ENCODE measurements around the gene NFATC1.

Gene NFATC1

DNA sequence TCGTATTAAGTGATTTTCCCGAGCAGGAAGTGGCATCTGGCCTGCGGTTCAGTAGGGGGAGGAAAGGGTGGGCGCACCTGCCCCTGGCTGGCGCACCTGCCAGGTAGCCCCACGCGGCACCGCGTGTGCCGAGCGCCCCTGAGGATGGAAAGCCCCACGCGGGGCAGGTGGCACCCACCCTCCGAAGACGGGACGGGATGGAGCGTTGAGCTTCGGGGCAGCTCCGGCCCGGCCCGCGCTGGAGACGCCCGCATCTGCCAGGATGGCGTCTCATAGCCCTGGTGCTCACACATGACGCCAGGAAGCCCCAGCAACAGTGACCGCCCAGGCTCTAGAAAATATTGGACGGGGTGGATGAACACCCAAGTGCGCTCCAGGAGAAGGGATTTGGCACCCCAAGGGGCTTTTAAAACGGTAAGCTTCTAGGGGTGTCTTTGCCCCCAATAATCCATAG is 2.5 kb upstream of the NFATC1 start:
- no peak for DNase-seq

DNA sequence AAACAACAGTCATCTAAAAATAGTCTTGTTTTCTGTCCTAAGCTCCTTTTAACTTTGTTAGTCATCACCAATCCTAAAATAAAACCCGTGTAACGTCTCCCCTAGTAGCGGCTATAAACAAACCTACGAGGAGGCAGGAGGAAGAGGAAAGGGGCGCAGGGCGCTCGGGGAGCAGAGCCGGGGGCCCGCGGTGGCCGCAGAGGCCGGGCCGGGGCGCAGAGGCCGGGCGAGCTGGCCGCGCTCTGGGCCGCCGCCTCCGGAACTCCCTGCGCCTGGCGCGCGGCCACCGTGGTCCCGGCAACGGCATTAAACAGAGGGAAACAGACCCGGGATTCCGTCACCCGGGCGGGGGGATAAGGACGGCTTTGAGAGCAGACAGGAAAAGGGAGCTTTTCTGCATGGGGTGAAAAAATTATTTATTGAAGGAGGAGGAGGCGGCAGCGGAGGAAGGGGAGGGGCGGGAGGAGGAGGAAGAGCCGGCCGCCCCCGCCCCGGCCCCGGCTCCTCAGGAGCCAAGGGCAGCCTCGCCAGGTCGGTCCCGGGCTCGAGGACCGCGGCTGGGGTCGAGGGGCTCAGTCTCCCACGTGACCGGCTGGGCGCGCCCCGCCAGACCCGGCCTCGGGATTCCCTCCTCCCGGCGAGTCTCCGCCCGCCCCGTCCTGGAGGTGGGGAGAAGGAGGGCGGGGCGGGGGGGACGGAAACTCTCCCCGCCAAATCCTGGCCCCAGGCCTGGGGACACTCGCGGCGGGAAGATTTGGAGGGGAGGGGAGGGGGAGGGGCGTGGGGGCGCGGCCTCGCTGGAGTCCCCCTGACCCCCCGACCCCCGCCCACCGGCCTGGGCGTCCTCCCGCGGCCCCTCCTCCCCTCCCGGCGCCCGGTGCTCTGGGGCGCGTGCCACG is 1.8 kb upstream of the NFATC1 start:
- DNase-seq: peak; percentile 38

DNA sequence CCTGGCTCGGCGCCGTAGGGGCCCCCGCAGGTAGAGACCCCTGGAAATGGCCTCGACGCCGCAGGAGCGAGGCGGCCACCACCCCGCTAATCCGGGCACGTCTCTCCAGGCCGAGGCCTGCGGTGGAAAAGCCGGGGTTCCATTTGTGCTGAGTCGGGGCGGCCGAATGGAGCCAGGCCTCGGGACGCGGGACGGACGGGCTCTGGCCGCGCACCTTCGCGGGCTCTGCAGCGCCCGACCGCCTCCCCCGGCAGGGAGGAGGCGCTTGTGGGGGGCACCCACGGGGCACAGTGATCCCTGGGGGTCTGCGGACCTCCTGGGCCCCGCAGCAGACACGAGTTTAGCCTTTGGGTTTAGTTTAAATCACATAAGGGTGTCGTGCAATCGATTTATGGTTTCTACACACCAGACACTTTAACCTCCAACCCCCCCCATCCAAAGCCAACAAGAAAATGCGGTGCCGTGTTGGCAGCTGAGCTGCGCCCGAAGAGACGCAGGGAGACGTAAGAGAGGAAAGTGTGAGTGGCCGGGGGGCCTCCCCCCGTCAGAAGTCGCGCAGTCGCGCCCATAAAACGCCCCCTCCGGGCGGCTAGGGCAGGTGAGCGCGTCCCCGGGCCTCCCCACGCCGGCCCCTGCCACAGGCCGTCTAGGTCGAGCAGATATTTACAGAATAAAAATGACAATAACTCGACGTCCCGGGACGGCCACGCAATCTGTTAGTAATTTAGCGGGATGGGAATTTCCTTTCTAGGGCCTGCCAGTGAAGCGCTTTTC is 1.0 kb upstream of the NFATC1 start:
- no peak for DNase-seq

DNA sequence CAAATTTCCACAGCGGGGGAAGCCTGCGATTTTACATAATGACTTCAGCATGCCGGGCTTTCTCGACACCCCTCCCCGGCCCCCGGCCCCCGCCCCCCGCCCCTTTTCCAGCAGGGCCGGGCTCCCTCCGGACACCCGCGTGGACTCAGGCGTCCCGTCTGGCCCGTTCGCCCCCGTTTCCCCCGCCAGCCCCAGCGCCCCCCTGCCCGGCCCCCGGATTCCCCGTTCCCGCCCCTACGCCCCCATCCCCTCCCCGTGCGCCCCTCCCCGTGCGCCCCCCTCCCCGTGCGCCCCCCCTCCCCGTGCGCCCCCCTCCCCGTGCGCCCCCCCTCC is 456 bp upstream of the NFATC1 start:
- DNase-seq: no peak

DNA sequence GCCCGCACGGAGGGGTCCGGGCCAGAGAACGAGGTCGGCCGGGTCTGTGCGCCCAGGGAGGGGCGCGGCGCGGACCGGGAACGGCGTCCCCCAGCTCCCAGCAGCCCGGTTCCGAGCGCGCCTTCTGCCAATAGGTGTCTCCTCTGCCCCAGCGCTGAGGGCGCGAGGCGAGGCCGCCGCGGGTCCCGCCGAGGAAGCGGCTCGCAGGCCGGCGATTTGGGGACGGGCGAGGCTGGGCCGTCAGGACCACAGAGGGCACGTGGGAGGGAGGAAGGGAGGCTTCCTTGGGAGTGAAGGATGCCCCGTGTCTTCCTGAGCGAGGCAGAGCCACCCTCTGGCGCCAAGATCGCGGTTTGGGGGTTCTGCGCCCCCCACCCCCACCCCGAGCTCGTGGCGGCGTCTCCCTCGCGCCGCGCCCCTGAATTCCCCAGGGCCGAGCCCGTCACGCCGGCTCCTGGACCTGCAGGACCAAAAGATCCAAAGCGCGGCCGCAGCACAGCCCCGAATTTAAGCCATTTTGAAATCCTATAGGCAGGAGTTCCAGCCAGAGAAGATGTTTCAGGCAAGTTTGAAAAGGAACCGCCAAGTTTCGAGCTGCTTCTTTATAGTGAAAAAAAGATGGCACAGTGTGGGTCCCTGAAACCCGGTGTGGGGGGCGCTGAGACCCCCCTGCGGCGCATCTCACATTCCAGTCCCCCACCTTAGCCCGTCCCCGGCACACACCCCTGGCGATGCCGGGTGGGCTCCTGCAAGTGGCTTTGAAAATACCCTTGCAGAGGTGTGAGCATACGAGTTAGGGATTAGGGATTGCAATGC is 909 bp downstream of the NFATC1 start:
- no peak for DNase-seq

DNA sequence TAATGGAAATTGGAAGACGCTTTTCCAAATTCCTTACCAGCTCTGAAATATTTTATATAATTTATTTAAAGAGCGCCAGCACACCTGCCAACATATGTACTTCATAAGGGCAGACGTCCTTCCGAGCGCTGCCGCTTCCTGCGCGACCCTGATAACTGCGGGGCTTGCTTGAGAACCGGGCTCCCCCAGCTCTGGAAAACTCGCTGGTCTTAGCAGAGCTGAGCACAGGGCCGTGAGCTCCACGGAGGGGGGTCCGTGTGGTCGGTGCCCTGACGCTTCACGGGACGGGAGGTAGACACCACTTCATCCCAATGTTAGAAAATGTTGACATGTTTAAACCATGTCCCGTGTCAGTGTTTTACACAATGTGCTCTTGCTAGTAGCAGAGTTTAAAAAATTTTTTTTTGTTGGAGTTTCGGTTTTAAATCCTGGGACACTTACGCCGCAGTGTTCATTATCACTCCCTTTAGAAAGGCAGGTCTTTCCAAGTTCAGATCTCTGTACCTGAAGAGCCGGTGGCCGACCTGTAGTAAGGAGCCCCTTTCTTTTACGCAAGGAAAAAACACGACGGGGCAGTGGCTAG is 1.6 kb downstream of the NFATC1 start:
- DNase-seq: no peak

DNA sequence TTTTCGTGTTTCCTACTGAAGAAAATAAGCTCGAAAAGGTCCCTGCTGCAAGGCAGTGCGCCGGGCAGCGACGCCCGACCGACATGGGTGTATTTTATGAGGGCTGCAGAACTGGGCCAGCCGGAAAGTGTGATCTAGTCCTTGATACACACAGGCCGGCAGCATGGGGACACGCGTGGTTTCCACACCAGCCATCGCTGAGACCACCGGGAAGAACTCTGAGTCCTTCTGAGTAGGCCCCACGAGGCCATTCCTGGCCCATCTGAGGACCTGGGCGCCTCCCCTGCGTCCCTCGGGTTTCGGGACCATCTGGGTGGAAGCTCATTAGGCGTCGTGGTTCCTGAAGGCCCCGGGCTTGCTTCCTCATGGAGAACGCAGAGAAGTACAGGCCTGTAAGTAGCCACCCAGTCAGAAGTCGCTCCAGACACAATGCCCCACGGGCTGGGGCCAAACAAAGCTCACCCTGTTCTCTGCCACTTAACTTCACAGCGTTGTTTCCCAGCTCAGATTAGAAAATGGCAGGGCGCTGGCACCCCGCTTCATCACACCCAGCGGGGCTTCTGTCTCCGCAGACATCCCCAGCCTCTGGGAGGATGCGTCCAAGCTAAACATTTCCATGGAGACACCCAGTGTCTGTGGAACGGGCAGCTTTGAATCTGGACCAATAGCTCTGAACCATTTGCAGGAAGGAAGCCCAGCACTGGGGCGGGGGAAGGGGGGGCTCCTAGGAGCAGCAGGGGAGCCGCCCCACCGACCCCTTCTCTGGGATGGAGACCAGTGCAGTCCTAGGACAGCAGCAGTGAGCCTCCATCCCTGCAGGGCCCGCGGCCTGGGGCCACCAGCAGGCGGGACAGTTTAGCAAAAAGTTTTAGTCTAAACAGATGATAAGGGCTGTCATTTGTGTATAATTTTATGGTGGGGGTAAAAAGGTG is 2.4 kb downstream of the NFATC1 start:
- no peak for DNase-seq

DNA sequence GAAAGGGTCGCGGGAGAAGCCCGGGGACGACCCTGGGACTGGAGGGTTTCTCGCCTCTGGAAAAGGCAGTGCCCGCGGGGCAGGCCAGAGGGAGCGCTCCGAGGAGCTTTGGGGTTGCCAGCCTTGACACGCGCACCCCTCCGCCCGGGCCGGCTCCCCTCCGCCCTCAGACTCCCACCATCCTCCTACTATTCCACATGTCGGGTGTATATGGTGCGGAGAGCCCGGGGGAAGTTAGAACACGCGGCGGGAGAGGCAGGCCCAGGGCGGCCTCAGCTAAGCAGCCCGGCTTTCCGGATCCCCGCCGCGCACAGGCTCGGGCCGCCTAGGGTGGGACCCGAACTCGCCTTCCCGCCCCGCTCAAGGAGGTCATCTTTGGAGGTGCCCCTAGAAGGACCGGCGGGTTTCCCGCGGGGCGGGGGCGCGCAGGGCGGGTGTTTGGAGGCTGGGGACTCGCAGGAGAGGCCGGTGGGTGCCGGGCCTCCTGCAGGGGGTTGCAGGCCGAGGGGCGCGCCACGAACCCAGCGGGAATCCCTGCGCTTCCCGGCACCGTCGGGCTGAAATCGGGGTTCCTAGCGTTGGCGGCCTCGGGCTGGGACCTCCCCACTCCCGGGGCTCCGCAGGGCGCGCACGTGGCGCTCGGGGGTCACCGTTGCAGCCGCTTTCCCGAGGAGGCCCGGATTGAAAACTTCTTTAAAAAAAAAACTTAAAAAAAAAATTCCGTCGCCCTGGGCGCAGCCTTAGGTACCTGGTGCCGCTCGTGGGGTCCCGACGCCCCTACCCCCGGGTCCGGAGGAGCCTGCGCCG is 3.7 kb downstream of the NFATC1 start:
- DNase-seq: no peak

DNA sequence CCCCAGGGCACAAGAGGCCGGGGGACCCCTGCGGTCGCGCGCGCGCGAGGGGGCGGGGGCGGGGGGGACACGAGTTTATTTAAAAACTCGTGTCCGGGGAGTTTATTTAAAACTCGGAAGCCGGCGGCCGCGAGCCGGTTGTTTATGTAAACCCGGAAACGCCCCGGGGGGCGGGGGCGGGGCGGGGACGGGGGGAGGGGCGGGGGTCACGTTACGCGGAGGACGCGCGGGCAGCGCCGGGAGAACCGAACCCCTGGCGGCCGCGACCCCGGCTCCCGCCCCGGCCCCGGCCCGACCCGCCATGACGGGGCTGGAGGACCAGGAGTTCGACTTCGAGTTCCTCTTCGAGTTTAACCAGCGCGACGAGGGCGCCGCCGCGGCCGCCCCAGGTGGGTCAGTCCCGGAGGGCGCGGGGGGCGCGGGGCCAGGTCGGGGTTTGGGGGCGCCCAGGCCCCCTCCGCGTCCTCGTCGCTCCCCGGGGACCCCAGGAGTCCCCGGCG is 4.4 kb downstream of the NFATC1 start:
- no peak for DNase-seq

DNA sequence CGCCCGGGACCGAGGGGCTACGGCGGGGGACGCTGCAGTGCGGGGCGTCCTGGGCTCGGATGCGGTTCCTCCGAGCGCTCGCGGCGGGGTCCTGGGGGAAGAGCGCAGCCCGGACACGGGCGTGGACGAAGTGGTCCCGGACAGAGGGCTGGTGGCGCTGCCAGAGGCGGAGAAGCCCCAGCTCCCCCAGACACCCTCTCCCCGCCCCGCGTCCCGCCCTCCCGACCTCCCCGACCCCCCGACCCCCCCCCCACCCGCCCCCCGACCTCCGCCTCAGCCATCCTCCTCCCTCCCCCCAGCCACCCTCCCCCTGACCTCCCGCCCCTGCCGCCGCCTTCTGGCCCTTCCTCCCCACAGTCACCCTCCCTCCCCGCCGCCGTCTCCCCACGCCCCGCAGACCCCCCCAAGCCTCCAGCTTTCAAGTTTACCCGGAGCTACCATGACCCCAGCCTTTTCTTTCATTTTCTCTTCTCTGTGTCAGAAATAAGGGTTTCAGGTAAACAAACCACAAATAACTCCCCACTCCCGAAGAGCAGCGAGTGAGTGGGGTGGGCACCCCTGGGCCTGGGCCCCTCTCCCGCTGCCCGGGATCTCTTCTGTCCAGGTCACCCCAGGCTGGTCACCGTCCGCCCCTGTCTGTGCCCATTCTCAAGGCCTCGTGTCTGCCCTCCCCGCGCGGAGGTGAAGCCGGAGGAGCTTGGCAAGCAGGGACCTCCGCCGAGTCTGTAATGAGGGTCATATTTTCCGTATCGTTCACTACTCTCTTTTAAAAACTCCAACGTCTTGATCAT is 5.1 kb downstream of the NFATC1 start:
- DNase-seq: no peak

DNA sequence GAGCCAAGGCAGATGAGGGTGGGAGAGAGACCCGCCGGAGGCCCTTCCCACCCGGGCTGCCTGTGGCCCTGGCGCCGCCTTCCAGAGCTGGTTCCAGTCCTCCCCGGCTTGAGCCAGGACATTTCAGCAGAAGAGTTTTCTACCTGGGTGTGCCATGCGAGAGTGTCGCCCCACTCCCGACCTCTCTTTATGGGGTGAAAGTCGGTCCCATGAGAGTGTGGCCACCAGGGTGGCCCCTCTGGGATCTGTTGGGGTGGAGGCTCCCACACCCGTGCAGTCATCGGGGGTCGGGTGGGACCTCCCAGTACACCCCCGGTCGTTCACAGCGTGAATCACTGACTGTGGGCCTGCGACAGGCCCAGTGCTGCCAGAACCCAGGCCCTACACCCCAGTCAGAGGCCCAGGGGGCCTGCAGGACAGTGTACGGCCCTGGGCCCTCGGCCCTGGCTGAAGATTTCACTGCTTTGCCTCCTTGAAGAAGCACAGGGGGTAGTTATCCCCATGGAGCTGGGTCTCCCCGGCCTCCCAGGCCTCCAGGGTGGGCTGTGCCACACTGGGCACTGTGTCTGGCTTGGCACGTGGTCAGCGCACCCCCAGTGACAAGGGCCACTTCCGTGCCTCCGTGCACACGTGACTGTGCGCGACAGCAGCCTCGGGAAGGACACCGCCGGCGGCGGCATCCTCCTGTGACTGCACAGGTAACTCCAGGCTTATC is 5.9 kb downstream of the NFATC1 start:
- DNase-seq: no peak

DNA sequence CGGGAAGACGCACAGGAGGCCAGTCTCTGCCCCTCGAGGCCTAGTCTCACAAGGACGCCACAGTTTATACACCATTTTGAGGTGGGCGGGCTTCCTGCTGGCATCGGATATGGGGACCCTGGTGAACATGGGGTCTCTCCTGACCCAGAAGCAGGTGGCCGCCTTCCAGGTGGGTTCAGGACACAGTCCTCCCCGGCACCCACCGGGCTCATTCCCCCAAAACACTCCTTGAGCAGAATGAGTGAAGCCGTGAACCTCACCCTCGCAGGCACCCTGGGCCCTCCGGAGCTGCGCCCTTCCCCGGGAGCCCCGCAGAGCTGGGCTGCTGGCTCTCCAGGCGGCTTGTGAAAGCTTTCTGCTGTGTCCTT is 6.5 kb downstream of the NFATC1 start:
- no peak for DNase-seq

DNA sequence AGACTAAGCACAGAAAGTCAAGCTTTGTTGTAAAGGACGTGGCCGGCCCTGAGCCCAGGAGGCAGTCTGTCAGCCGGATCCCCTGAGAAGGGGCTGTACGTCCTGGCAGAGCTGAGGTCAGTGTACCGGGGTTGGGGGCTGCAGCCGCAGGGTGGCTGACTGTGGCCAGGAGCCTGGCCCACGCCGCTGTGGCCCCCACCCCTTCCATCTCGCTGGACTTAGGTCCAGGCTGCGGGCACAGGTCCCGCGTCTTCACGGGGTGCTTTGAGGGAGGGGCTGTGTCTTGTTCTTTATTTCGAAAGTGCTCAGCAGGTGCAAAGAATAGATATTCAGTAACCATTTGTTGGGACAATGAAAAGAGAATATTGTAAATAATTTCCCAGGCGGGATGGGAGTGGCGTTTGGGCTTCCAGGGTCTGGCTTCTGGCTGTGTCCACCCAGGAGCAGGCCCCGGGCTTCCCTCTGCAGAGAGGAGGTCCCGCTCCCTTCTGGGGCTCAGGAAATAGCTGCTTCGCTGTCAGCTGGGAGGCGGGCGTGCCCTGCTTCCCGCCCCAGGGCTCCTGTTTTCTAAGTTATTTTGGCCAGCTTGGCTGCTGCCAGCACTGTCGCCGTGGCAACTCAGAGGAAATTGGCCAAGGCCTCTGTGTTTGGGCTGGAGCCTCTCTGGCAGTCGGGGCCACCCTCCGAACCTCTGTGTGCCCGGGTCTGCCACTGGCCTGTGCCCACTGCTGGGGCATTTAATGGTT is 7.4 kb downstream of the NFATC1 start:
- no peak for DNase-seq

DNA sequence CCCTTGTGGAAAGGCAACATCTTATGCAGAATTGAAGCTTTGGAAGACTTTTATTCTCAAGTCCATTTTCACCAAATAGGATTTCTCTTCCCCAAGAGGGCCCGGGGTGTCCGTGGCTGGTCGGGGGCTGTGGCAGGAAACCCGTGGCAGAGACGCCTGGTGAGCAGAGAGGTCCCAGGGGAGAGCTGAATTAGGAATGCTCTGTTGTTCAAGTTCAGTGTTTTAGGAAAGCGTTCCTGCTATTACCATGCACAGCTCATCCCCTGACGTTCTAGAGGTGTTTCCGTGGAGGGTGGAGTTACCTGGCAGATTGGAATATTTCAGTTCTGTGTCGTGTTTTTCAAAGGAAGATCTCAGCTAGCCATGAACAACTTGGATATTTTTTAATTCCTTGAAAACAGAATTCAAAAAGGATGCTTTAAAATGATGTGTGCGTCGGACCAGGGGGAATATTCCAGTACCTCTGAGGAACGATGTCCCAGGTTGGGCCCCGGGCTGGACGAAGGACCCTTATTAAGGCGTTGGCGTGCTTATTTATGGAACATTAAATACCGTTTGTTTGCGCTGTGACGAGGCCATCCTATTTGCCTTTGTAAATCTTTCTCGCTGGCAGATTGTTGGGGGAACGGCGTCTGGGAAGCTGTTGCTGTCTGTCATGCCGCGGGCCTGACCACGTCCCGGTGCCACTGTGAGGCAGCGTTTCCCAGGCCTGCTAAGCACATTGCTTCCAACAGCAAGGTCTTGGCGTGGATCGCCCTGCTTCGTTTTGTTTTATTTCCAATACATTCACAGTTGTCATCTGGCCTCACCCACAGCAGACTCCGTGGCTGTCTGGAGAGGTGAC is 8.2 kb downstream of the NFATC1 start:
- no peak for DNase-seq

DNA sequence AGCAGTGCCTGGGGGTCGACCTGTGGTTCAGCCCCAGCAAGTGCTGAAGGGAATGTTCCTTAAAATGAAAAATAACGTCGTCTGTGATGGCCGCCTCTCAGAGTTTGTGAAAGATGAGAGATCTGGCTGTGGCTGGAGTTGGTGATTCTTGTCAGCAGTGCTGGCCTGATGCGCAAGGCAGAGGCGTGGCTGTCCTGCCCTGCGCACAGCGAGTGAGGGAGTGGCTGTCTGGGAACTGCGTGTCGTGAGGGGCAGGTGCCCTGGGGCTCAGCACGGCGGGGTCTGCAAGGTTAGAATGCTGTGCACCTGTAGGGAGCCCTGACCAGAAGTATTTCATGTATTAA is 8.8 kb downstream of the NFATC1 start:
- DNase-seq: no peak

DNA sequence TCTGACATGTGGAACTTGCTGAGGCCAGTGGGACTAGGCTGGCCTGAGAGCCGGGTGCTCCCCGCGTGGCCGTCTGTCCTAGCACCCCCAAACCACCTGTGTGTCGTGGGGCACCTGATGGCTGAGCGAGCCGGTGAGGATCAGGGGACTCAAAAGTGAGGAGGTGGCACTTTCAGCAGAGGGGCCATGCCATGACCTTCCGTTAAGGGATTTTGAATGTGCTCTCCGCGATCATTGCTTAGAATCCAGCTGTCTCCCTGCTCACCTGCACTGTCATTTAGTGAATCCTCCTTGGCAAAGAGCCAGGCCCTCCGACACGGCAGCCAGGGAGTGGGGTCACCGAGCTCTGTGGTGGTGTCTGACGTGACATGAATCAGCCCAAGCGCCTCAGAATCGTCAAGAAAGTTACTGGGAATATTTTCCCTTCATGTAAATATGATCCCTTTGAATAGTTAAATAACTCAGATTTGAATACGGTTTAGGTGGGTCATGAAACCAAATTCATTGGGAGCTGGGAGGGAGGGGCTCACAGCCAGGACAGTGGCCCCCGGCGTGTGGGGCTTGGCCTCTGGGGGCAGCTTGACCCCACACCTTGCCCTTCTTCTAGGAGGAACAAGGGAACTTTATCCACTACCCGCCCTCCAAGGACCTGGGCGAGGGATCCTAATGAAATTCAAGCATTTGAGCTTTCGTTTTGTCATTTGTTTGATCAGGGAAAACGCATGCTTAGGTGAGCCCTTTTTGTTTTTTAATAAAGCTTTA is 9.5 kb downstream of the NFATC1 start:
- no peak for DNase-seq

Data from NCI-H1694 (cell line).